ENCODE results near the gene DPP9. TPM values are rescaled to one million over a fixed set of nuclear protein-coding genes. Genes with fewer than 3 reads are reported as not detected.

The DPP9 gene
- total and polyA plus RNA-seq, 2 of the 8 experiments (the other 6 are each of a cell fraction or from before 2014, with no cell fraction given): 11.6 to 40.7 TPM

- H2BK12ac ChIP-seq (ENCODE audit: low read depth, low read length): no peak overlapping the region
- peaks cover 0 to 4% (median 0%) of the 10 kb centered on the region in 4 experiments; a peak in 2 of 7 replicates for H3K4me1 ChIP-seq (replicated peaks in 1 of 4; ENCODE audit: control insufficient read depth in 3 of 4, insufficient read depth in 4 of 4, low read length in 3 of 4)
- no peak overlapping the region for H3K4ac ChIP-seq (replicated peaks; ENCODE audit: insufficient read length, low read depth, low read length)
- H4K20me1 ChIP-seq (replicated peaks in 1 of 2; ENCODE audit: control insufficient read depth in 1 of 2, insufficient read depth in 2 of 2, low read length in 2 of 2): no peaks in the 10 kb centered on the region
- H3K56ac ChIP-seq (replicated peaks; ENCODE audit: insufficient read length, low read depth, low read length): no peak overlapping the region
- DNase-seq (ENCODE audit: low read depth in 1 of 2, low spot score in 2 of 2): no peak
- H2AFZ ChIP-seq (ENCODE audit: low read length): no peak overlapping the region
- no peak overlapping the region for H2BK5ac ChIP-seq (ENCODE audit: low read depth, low read length)
- no peaks in the 10 kb centered on the region for H3K79me1 ChIP-seq (ENCODE audit: low read depth, low read length)
- ChIA-PET POLR2A (ENCODE audit: partially characterized antibody) (interaction anchor here (0.7 kb wide), 1 partner anchor 259 kb away, joined by 3 read pairs; no protein-coding TSS in a partner anchor), CTCF (ENCODE audit: partially characterized antibody) (interaction anchor here (0.6 to 19.1 kb wide), 12 partner anchors 8 to 257 kb away, joined by 3 to 212 read pairs (median 9); partner anchors contain the start of gene FEM1A)
- no peaks in the 10 kb centered on the region for H3K27me3 ChIP-seq (replicated peaks in 1 of 4; ENCODE audit: control insufficient read depth in 3 of 4, extremely low read depth in 1 of 4, insufficient read depth in 3 of 4, low read length in 3 of 4)
- no peaks in the 10 kb centered on the region for H3K79me2 ChIP-seq (ENCODE audit: control insufficient read depth in 1 of 2, insufficient read depth in 2 of 2, low read length in 2 of 2)
- no peak overlapping the region for H3K14ac ChIP-seq (ENCODE audit: insufficient read length)
- H3K27ac ChIP-seq (ENCODE audit: low read depth, low read length): no peak overlapping the region
- H3K4me3 ChIP-seq (ENCODE audit: extremely low read depth in 1 of 4, insufficient read depth in 2 of 4, low read depth in 3 of 4, low read length in 4 of 4): no peak overlapping the region
- no peak overlapping the region for H3K4me2 ChIP-seq (ENCODE audit: insufficient read depth in 1 of 2, low read depth in 2 of 2, low read length in 2 of 2)
- no peaks in the 10 kb centered on the region for H3K23me2 ChIP-seq (ENCODE audit: low read depth, low read length)
- no peak overlapping the region for H2BK20ac ChIP-seq (ENCODE audit: low read length)
- no peak for FAIRE-seq
- no peak overlapping the region for H4K91ac ChIP-seq (replicated peaks; ENCODE audit: insufficient read length, low read length)
- no peak overlapping the region for H4K8ac ChIP-seq (ENCODE audit: extremely low read depth, insufficient read depth, low read length)
- peak overlapping the region; percentile 92; the same call in 1 of the 2 replicates for H2BK15ac ChIP-seq (ENCODE audit: low read length)
- H2AK5ac ChIP-seq (ENCODE audit: low read depth, low read length): no peak overlapping the region
- no peak overlapping the region for H3K18ac ChIP-seq (ENCODE audit: extremely low read depth, low read length)
- H3K36me3 ChIP-seq (ENCODE audit: control insufficient read depth in 2 of 4, insufficient read depth in 4 of 4, low read length in 3 of 4): no peaks in the 10 kb centered on the region
- H3K23ac ChIP-seq (ENCODE audit: insufficient read length): no peak overlapping the region
- no peak overlapping the region for H4K5ac ChIP-seq (ENCODE audit: insufficient read length, low read depth, low read length)
- no peaks in the 10 kb centered on the region for H3K9me3 ChIP-seq (ENCODE audit: insufficient read depth in 2 of 2, low read depth in 1 of 2, low read length in 1 of 2)
- no peak overlapping the region for H3K9ac ChIP-seq (replicated peaks in 1 of 4; ENCODE audit: extremely low read depth in 1 of 4, low read depth in 3 of 4, low read length in 3 of 4)
- H2BK120ac ChIP-seq (replicated peaks; ENCODE audit: low read depth, low read length): no peak overlapping the region
- WGBS, 2 experiments (ENCODE audit: extremely low coverage in 1 of 2, insufficient coverage in 1 of 2, insufficient read length in 1 of 2, insufficient replicate concordance in 2 of 2, low coverage in 1 of 2, low lambda C conversion rate in 2 of 2, missing lambda C conversion rate in 1 of 2): 55% methylated on average over 1 of the region's 1 CpG; no CpG with 5 or more reads in 1 of the 2 experiments
- no peak for TF ChIP-seq SIX5 (IDR thresholded peaks at IDR 0.05; ENCODE audit: low read depth, low read length)
- no peak for TF ChIP-seq NRF1 (IDR thresholded peaks at IDR 0.05; ENCODE audit: low read depth, low read length)
- TF ChIP-seq JUND (IDR thresholded peaks at IDR 0.05; ENCODE audit: low read length): no peak
- no peak for TF ChIP-seq MAFK (IDR thresholded peaks at IDR 0.05; ENCODE audit: low read depth, low read length)
- no peak for TF ChIP-seq CBX5 (IDR thresholded peaks at IDR 0.05; ENCODE audit: low read depth, low read length)
- TF ChIP-seq HDAC2 (IDR thresholded peaks at IDR 0.05; ENCODE audit: borderline replicate concordance in 1 of 2, low read depth in 2 of 2, low read length in 2 of 2): no peak
- no peak for TF ChIP-seq SP1 (IDR thresholded peaks at IDR 0.05; ENCODE audit: low read depth, low read length)
- TF ChIP-seq POU5F1 (IDR thresholded peaks at IDR 0.05; ENCODE audit: low read depth, low read length): no peak
- no peak for TF ChIP-seq CBX8 (IDR thresholded peaks at IDR 0.05; ENCODE audit: borderline replicate concordance, low read depth, low read length)
- no peak for TF ChIP-seq FOSL1 (IDR thresholded peaks at IDR 0.05; ENCODE audit: insufficient read depth, low read depth, low read length)
- no peak for TF ChIP-seq RAD21 (IDR thresholded peaks at IDR 0.05 in 1 of 2, conservative IDR thresholded peaks at IDR 0.05 in 1 of 2; ENCODE audit: low read depth in 2 of 2, low read length in 2 of 2)
Observed at GRCh38 chr19:4733755-4734345, 10.2 kb upstream of the DPP9 start.
